OCI-LY1 (cell line): ENCODE data around the gene RAB40B.

Source experiments
- EZH2 ChIP-seq: fragments of 200-600 bp; sonication (generic), shearing (Covaris generic); IDR thresholded peaks from 2 replicates; pipeline ENCODE4 v1.8.0; 2017; ENCODE audit warnings: borderline replicate concordance, mixed run types, mild to moderate bottlenecking, antibody characterized with exemption, low read length, moderate library complexity, mixed read lengths
- TF ChIP-seq, protein P1 (sequence below): fragments of 200-600 bp; sonication (generic), shearing (Covaris generic); IDR thresholded peaks from 2 replicates; pipeline ENCODE4 v1.5.1; 2017; ENCODE audit warnings: mild to moderate bottlenecking, antibody characterized with exemption, low read length, moderate library complexity, mixed read lengths

DNA sequence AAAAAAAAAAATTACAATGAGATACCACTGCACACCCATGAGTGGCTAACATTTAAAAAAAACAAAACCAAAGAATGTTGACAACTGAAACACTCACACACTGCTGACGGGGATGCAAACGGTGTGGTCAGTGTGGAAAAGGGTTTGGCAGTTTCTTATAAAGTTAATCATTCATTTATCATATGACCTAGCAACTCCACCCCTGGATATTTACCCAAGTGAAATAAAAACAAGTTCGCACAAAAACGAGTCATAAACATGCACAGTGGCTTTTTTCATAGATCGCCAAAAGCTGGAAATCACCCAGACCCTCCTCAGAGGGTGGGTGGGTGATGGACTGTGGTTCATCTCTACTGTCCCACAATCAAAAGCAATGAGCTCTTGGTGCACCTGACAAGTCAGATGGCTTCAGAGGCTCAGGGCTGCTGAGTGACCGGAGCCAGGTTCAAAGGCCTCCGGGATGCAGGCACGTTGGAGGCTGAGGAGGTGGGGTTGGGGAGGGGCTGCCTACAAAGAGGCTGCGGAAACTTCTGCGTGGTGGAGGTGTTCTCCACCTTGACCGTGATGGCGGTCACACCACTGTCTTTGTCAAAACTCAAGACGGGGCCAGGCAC lies 14.2 kb downstream of the RAB40B start:
- TF ChIP-seq, protein P1, sequence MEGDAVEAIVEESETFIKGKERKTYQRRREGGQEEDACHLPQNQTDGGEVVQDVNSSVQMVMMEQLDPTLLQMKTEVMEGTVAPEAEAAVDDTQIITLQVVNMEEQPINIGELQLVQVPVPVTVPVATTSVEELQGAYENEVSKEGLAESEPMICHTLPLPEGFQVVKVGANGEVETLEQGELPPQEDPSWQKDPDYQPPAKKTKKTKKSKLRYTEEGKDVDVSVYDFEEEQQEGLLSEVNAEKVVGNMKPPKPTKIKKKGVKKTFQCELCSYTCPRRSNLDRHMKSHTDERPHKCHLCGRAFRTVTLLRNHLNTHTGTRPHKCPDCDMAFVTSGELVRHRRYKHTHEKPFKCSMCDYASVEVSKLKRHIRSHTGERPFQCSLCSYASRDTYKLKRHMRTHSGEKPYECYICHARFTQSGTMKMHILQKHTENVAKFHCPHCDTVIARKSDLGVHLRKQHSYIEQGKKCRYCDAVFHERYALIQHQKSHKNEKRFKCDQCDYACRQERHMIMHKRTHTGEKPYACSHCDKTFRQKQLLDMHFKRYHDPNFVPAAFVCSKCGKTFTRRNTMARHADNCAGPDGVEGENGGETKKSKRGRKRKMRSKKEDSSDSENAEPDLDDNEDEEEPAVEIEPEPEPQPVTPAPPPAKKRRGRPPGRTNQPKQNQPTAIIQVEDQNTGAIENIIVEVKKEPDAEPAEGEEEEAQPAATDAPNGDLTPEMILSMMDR: no peak
- TF ChIP-seq EZH2: no peak
